CD4-positive, alpha-beta T cell treated with Interleukin-15 for 4 hours (primary cell): ENCODE measurements around the gene ZIK1.
A peak's percentile ranks its signal among the peaks of the same experiment; 100 is the strongest.

Experiments used
- DNase-seq: peaks from one replicate; pipeline ENCODE4 v3.0.0-alpha.2; 2020; ENCODE audit warnings: low spot score

ZIK1 gene

DNA sequence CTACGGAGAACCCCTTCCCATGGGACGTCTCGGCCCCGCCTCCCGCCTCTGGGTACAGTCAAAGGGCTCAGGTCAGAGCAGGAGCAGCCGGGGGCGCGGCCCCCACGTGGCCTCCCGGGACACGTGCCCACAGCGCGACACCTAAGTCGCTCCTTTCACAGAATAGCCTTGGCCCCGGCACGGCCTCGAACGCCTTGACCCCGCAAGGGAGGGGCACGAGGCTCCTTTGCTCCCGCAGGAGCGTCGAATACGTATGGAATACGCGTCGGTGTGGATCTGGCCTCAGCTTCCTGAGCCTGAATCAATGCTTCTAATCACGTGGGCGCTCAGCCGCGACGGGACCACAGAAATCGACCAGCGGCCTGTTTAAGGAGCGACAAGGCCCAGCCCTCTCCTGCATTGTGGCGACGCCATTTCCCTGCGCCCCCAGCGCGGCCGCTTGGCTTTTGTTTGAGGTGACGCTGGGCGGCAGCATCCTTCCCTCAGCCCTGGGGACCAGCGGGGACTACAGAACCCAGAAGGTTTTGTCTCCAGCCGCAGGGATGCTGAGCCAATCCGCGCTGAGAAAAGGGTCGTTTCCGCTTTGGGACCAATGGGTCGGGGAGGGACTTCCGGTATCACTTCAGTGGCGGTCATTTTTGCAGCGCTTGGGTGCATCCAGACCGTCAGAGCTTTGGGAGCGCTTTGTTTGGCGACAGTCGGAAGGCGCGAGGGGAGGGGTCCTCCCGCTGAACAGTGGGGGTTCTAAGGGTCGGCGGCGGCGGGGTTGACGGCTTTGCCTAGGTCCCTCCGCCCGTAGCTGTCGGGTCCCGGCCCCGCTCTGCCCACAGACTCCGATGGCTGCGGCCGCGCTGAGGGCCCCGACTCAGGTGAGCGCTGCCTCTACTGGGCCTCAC lies at the start of gene ZIK1:
TSS of gene ZIK1 (plus strand) at position 625 of the 896 bp plus-strand sequence. CDS start at position 837, 212 bp downstream.
- peak; percentile 93 for DNase-seq

DNA sequence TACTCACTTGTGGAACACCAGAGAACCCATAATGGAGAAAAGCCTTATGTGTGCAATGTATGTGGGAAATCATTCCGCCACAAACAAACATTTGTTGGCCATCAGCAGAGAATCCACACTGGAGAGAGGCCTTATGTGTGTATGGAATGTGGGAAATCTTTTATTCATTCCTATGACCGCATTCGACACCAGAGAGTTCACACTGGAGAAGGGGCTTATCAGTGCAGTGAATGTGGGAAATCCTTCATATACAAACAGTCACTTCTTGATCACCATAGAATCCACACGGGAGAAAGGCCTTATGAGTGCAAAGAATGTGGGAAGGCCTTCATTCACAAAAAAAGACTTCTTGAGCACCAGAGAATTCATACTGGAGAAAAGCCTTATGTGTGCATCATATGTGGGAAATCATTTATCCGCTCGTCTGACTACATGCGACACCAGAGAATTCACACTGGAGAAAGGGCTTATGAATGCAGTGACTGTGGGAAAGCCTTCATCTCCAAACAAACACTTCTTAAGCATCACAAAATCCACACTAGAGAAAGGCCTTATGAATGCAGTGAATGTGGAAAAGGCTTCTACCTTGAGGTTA lies 45.9 kb upstream of the ZIK1 start:
- no peak for DNase-seq

DNA sequence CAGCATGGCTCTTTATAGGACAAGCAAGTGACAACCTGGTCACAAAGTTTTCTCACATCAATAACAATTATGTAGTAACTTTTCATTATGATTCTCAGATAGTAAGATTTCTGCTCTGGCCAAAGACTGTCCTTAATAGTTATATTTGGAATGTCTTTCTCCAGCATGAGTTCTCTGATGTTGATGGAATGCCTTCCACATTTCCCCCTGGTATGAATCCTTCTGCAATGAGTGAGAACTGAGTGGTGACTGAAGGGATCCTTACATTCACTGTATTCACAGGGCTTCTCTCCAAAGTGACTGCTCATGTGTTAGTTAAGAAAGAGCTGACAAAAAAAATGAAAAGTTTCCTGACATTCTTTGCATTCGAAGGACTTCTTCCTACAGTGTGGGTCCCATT lies 37.4 kb upstream of the ZIK1 start:
- no peak for DNase-seq

DNA sequence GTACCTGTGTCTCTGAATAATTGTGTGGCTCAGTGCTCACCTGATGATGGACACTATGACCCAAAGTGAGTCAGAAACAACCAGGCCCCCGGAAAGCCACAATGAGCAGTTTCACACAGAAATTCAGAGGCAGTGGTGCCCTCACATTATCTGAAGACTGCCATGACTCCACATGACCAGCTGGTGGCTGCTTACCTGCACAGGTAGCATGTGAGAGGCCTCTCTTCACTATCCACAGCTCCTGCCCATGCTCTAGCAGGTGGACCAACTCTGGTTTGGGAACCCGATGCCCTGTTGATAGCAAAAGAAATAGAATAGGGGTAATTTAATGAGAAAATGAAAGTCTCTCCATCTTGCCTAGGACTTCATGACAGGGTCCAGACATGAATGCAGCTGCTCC lies 31.5 kb upstream of the ZIK1 start:
- DNase-seq: no peak

DNA sequence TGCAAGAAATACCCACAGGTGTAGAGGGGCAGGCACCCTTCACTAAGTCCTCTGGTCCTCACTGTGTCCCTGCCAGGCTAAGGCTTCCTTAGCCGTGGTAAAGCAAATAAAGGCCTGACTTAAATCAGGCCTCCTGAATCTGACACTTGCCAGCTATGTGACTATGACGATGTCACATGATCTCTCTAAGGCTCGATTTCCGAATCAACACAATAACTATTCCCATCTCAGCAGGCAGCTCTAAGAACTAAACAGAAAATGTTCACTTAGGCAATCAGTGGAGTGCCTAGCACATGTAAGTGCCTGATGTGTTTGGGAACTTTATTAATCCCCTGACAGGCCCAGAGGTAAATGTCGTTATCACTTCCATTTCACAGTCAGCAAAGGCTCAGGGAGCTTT lies 26.3 kb upstream of the ZIK1 start:
- DNase-seq: no peak

DNA sequence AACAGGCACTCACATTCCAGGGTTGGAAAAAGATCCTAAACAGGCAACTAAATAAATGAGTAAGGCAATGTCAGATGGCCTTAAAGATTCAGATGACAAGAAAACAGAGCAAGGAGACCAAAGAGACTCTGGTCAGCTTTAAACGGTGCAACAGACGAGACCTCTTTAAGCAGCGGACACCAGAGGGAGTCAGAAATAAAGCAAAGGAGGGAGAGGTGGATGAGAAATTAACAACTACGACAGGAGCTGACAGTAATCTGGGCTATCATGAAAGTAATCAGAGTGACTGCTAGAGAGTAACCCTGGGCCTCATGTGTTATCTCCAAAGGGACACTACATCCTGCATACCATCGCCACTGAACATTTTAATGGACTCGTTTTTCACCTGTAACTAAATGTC lies 25.4 kb upstream of the ZIK1 start:
- DNase-seq: no peak

DNA sequence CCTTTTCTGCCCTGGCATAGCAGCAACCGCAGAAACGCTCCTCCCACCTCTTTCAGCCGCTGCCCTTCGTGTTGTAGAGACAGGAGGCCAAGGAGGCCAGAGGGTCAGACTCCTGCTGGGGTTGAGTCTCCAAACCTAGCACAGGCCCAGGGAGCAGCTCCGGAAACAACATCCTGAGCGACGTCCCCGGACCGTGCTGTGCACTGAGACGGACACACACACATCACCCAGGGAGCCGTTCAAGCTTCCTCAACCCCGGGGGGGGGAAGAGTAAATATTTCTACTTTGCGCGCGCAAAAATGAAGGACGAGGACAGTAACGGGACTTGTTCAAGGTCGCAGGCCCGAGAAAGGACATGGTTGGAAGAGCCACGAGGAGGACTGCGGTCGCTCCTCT lies 24.9 kb upstream of the ZIK1 start:
- peak; percentile 2 for DNase-seq

DNA sequence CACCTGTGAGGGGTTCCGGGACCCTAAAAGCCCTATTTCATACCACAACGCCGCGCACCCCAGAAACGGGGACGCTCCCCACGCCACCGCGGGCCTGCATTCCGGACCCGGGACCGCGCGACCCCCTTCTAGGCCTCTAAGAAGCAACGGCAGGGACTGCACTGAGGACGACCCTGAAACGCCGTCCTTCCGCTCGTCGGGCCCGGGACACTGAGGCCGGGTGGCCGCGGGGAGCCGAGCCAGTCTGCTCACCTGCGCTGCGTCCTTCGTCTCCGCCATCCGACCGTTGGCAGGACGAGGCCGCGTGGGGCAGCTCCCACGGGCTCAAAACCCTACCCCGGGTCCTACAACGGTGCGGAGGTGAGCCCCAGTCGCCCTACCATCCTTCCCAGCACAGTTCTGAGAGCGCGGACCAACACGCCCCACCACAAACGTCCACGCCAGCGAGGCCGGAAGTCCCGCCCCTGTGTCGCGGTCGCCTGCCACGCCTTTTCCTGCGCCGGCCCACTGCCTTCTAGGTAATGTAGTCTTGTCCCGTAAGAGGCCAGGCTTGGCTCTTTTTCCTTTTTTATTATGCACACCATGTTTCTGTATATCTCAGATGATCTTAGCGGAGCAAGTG lies 24.4 kb upstream of the ZIK1 start, which contains the start of gene ZNF550:
TSS of gene ZNF550 (minus strand) at position 460 of the 622 bp plus-strand sequence. CDS start at position 279, 181 bp downstream.
- peak; percentile 88 for DNase-seq

DNA sequence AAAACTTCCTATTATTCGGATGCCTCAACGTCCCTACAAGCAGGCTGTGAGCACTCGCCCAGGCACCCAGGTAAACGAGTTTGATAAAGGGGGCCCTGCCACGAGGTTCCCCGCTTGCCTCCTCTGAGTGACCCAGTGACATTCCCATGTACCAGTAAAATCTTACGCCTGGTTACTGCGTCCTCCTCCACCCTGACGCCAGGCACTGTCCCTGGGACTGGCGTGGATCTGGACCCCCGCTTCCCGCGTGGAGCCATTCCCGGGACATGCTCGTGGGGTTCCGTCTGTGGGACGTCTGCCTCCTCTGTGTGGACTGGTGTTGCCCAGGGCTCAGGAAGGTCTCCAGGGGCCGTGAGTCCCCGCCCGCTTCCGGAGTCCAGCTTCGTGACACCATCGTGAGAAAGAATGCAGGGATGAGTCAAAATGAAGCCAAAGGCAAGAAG lies 23.9 kb upstream of the ZIK1 start:
- no peak for DNase-seq

DNA sequence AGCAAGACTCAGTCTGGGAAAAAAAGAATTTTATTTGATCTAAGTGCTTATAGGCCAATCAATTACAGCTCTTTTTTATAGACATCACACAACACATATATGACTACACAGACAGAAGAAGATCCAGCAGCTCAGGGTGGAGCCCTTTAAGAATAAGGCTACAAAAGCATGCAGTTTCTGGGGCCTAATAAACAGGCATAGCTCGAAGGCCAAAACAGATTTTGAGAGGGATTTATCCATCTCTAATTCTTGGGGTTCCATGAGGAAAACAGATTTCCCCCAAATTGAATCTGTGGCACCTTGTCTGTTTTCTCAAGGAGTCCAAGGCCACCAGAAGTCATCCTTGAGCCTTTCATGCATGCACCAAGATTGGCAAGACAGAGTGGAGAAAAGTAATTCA lies 20.4 kb upstream of the ZIK1 start:
- DNase-seq: no peak

DNA sequence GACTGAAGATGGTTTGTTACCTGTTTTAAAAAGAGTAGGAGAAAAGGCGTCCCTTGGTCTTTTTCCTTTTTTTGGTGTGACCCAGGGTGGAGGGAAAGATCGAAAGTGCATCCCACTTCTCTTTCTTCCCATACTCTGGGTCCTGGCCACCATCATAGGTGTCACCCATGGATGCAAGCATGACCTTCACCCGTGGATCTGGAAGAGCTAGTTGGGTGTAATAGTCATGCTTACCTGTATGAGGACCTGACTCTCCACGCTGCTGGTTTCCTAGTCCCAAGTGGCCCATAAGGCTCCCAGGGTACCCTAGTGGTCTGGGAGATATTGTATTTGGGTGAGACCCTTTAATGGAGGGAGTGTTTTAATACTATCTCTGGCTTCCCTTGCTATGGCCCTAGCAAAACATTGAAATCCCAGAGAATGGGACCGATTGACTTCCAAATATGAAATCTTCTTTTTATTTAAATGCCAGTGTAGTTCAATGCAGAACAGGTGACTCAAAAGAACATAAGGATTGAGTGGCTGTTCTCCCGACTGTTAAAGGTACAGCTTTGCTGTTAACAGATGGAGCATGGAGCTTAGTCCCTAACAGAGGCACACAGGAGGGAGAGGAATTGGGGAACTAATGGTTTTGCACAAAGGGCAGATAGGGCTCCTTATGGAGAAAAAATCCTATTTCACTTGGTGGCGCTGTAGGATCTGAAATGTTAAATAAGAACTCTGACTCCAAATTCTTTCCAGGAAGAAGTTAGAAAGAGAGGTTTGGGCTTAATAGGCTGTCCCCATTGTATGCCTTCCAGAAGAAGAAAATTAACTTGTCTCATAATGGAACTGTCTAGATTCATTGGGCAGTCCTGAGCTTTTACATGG lies 17.3 kb upstream of the ZIK1 start:
- no peak for DNase-seq

DNA sequence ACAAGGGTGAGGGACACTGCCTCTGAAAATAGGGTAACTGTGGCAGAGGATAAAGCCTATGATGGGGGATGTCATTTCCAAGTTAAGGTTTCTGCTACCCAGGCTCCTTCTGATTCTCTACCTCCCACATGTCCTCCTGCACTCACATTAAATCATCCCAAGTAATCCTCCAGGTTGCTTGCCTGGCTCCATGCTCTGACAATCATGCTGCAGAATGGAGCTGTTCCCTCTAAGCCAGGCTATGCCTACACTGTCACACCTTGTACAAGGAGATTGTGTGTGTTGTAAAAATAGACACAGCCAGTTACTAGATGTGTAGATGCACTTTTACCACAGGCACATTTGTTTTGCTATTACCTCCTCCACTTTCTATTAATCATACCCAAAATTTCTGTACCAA lies 13.2 kb upstream of the ZIK1 start:
- no peak for DNase-seq

DNA sequence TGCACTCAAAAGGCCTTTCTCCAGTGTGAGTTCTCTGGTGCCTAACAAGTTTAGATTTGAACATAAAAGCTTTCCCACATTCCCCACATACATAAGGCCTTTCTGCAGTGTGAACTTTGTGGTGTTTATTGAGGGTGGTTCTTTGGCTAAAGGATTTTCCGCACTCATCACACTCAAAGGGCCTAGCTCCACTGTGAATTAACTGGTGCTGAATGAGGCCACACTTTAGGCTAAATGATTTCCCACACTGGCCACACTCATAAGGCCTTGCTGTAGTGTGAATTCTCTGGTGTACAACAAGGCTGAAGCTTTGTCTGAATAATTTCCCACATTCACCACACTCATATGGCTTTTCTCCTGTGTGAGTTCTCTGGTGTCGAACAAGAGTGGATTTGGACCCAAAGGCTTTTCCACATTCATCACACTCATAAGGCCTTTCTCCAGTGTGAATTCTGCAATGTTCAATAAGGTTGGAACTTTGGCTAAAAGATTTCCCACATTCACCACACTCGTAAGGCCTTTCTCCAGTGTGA lies 11.5 kb upstream of the ZIK1 start:
- no peak for DNase-seq

DNA sequence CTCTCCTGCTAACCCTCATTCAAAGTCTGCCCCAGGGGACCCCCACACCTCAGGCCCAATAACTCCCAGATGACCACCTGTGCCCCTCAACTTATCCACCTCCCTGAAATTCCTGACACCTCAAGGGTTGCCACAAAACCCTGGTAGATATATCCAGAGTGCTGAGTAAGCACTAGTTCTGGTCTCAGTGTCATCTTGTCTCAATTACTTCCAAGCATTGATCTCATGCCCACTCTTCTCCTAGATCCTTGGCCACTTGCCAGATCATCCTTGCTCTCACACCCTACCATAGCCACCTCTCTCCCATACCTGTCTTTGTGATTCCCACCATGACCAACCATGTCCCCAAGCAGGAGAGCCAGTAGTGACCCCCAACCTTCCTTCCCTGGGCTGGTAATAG lies 7.3 kb upstream of the ZIK1 start:
- no peak for DNase-seq

DNA sequence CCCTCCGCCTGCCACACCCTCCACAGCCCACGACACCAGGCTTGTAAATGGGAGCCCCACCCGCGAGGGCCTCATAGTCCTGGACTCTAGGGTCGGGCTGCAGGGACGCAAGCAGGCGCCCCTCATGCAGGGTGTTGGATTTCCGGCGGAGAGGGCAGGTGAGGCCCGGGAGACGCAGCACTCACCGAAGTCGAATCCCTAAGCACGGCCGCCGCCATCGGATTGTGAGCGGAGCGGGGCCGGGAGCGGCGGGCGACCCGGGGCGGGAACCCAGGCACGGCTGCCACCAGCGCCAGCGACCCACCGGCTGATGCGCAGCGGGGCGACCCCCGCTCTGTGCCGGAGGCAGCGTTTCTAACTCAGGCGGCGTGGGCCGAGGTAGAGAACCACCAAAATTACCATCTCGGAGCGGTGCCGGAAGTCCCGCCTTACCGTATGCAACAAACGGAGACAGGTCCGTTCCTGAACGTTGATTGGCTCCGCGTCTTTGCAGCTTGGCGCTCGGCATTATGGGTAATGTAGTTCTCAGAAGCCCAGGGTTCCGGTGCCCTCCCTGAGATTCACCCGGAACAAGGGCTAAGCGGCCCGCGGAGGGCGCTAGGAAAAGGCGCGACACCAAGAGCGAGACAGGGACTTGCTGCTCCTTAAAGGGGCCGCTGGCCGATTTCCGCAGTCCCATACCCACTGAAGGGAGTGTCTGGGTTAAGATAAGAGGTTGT lies 5.3 kb upstream of the ZIK1 start, which contains the start of gene ZNF416:
TSS of gene ZNF416 (minus strand) at position 425 of the 719 bp plus-strand sequence. CDS start at position 218, 207 bp downstream.
- peak; percentile 99 for DNase-seq

DNA sequence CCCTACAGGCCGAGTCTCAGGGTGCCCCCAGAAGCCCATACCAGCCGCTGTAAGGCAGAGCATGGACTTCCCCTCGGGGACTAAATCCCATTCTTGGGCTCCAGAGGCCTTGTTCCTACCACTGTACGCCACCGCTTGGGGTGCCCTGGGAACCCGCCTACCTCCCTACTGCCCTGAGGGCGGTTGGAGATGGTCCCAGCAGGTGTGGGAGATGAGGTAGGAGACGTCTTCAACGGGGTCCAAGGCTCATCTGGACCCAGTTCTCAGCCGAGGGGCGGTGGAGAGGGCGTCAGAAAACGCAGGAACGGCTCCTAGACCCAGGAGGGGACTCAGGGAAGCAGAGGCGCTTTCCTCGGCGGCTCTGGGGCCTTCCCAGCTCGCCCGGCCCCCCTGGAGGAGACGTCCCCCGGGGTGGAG lies 833 bp upstream of the ZIK1 start:
- DNase-seq: no peak

DNA sequence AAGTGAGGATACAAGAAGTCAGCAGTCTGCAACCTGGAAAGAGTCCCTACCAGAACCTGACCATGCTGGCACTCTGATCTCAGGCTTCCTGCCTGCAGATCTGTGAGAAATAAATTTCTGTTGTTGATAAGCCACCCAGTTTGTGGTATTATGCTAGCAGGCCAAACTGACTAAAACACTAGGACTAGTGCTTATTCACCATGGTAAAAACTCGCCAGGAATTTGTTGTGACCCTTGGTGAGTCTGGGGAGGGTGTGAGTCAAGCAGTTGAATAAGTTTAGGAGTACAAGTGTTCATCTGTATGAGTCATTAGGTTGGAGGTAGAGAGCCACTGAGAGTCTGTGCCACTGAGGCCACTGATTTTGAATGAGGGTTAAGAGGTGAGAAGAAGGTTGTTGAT lies 3.6 kb downstream of the ZIK1 start:
- DNase-seq: no peak

DNA sequence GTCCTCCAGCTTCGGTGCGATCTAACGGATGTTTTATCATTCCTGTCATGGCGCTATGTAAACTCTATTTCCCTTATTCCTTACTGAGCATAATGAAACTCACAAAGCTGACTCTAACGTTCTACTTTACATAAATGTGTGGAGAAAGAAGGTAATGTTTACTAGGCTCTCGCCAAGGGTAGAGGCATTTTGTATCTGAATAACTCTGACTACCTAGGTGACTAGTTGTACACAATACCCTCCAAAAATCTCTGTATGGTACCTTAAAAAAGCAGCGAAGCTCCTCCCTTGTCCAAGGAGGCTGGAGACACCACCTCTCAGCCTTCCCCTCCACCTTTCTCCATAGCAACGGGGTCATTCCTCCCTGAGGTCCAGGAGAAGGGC lies 15.4 kb downstream of the ZIK1 start:
- DNase-seq: no peak

DNA sequence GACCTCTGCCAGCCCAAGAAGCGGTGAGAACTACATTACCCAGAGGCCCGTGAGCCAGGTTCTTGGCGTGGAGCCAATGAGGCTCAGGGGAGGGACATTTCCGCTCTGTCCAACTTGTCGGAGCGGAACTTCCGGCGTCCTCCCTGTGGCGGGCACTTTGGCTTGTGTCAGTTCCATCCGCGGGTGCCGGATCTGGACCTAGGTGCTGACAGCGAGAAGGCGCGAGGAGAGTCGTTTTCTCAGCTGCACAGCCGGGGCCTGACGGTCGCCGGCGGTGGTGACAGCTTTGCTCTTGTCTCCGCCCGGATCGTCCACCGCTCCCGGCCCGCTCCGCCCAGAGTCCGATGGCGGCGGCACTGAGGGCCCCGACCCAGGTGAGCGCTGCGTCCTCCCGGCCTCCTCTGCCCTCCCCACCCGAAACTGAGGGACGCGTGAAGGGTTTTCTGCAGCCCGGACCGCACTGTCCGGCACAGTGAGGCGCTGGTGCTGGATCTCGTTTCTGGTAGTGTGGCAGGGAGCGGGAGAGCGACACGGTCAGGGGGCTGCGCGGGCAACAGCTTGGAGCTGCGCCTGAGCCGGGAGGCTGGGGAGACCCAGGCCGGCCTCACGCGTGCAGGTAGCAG lies 15.9 kb downstream of the ZIK1 start, which contains the start of gene ZNF530:
TSS of gene ZNF530 (plus strand) at position 125 of the 623 bp plus-strand sequence. CDS start 4,461 bp downstream, outside the sequence.
- DNase-seq: peak; percentile 90

DNA sequence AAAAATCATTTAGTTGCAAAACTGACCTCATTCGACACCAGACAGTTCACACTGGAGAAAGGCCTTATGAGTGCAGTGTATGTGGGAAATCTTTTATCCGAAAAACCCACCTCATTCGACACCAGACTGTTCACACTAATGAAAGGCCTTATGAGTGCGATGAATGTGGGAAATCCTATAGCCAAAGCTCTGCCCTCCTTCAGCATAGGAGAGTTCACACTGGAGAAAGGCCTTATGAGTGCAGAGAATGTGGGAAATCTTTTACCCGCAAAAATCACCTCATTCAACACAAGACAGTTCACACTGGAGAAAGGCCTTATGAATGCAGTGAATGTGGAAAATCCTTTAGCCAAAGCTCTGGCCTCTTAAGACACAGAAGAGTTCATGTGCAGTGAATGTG lies 23.0 kb downstream of the ZIK1 start:
- no peak for DNase-seq
